Hepatocyte (in vitro differentiated cells): ENCODE measurements around the gene CTTN. TPM values are rescaled to one million over a fixed set of nuclear protein-coding genes. Genes with fewer than 3 reads are reported as not detected.

Experiments used
- DNase-seq: peaks from one replicate; pipeline ENCODE4 v3.0.0-alpha.2; 2016; ENCODE audit warnings: low spot score
- H2AFZ ChIP-seq: fragments of 200-600 bp; sonication (generic); 2 replicates; pipeline ENCODE4 v1.6.0; 2016; ENCODE audit warnings: antibody characterized with exemption, mild to moderate bottlenecking
- H3K27ac ChIP-seq: fragments of 200-600 bp; sonication (generic); 2 replicates; pipeline ENCODE4 v1.5.1; 2016; ENCODE audit warnings: mild to moderate bottlenecking
- H3K27me3 ChIP-seq: fragments of 200-600 bp; sonication (generic); 2 replicates; pipeline ENCODE4 v1.6.1; 2016
- H3K36me3 ChIP-seq: fragments of 200-600 bp; sonication (generic); replicated peaks from 2 replicates; pipeline ENCODE4 v1.5.1; 2016; ENCODE audit warnings: low read depth; ENCODE audit not compliant: insufficient read depth
- H3K4me1 ChIP-seq: fragments of 200-600 bp; sonication (generic); 2 replicates; pipeline ENCODE4 v1.5.1; 2016; ENCODE audit warnings: mild to moderate bottlenecking, moderate library complexity; ENCODE audit not compliant: insufficient read depth
- H3K4me2 ChIP-seq: fragments of 200-600 bp; sonication (generic); 2 replicates; pipeline ENCODE4 v1.6.0; 2016
- H3K4me3 ChIP-seq: fragments of 200-600 bp; sonication (generic); 2 replicates; pipeline ENCODE4 v1.5.1; 2016; ENCODE audit warnings: mild to moderate bottlenecking
- H3K79me2 ChIP-seq: fragments of 200-600 bp; sonication (generic); 2 replicates; pipeline ENCODE4 v1.6.0; 2017; ENCODE audit warnings: mild to moderate bottlenecking
- H3K9me2 ChIP-seq: fragments of 200-600 bp; sonication (generic); replicated peaks from 2 replicates; pipeline ENCODE4 v1.6.0; 2017; ENCODE audit warnings: mild to moderate bottlenecking; ENCODE audit not compliant: insufficient read depth
- H3K9me3 ChIP-seq: fragments of 200-600 bp; sonication (generic); 2 replicates; pipeline ENCODE4 v1.5.1; 2016; ENCODE audit warnings: low read depth, mild to moderate bottlenecking
- H4K20me1 ChIP-seq: fragments of 200-600 bp; sonication (generic); 2 replicates; pipeline ENCODE4 v1.6.0; 2016; ENCODE audit warnings: mild to moderate bottlenecking; ENCODE audit not compliant: insufficient read depth, poor library complexity, severe bottlenecking
- EZH2 ChIP-seq: fragments of 200-600 bp; sonication (generic); IDR thresholded peaks from 2 replicates; pipeline ENCODE4 v1.6.1; 2016; ENCODE audit warnings: antibody characterized with exemption, mild to moderate bottlenecking, borderline replicate concordance
- EZH2phosphoT487 ChIP-seq: fragments of 200-600 bp; sonication (generic); IDR thresholded peaks from one replicate; pipeline ENCODE4 v1.6.1; 2018; ENCODE audit warnings: antibody characterized with exemption, mild to moderate bottlenecking, low read depth, moderate library complexity; ENCODE audit not compliant: unreplicated experiment, severe bottlenecking
- WGBS: methylation state at CpG from one replicate; pipeline ENCODE4 v1.1.6; 2016; ENCODE audit warnings: low lambda C conversion rate; ENCODE audit errors: missing lambda C conversion rate; 5-methylcytosine and 5-hydroxymethylcytosine counted together
- polyA plus RNA-seq: library from polyadenylated mRNA; unstranded; fragments of >200 nt; fragmentation: Nextera tagmentation; extraction: Ambion mirVana; gene quantifications from 2 replicates; pipeline ENCODE4 v1.2.1, GENCODE V29; 2016
- total RNA-seq: library from RNA; depleted of rRNA; stranded (reverse); fragments of >200 nt; gene quantifications from 2 replicates; pipeline ENCODE4 v1.2.3, GENCODE V29; 2014
- TF ChIP-seq, protein P1 (sequence below): fragments of 200-600 bp; sonication (generic); IDR thresholded peaks from 2 replicates; pipeline ENCODE4 v1.5.1; 2016; ENCODE audit warnings: antibody characterized with exemption, mild to moderate bottlenecking; ENCODE audit not compliant: poor library complexity

Gene CTTN
- total and polyA plus RNA-seq, 2 experiments from 2014 or later: 154 to 207 TPM

DNA sequence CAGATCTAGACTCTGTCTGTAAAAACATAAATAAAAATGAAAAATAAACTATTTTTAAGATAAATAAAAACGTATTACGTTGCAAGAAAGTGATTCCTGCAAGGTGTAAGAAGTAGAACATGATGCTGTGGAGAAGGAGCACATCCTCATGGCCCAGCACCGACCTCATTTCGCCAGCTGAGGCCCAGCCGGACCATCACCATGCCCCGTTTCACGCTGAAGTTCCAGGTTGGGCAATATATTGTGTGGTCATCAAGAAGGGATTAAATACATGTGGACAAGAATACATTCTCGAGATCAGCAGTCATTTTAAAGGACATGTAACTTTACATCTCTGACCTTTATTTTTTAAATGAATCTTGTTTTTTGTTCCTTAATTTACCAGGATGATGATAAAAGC lies 20.7 kb upstream of the CTTN start:
- no peaks in the 10 kb centered on the region for H3K27me3 ChIP-seq
- H3K27ac ChIP-seq: no peak overlapping the region
- H3K79me2 ChIP-seq: no peaks in the 10 kb centered on the region
- no peaks in the 10 kb centered on the region for H4K20me1 ChIP-seq
- no peak overlapping the region for H3K4me2 ChIP-seq
- no peaks in the 10 kb centered on the region for H3K9me3 ChIP-seq
- TF ChIP-seq EZH2phosphoT487 (no peak), EZH2 (no peak)
- TF ChIP-seq, protein P1, sequence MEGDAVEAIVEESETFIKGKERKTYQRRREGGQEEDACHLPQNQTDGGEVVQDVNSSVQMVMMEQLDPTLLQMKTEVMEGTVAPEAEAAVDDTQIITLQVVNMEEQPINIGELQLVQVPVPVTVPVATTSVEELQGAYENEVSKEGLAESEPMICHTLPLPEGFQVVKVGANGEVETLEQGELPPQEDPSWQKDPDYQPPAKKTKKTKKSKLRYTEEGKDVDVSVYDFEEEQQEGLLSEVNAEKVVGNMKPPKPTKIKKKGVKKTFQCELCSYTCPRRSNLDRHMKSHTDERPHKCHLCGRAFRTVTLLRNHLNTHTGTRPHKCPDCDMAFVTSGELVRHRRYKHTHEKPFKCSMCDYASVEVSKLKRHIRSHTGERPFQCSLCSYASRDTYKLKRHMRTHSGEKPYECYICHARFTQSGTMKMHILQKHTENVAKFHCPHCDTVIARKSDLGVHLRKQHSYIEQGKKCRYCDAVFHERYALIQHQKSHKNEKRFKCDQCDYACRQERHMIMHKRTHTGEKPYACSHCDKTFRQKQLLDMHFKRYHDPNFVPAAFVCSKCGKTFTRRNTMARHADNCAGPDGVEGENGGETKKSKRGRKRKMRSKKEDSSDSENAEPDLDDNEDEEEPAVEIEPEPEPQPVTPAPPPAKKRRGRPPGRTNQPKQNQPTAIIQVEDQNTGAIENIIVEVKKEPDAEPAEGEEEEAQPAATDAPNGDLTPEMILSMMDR: no peak
- H3K4me3 ChIP-seq: no peak overlapping the region
- no peaks in the 10 kb centered on the region for H3K4me1 ChIP-seq
- no peak overlapping the region for H2AFZ ChIP-seq
- DNase-seq: no peak
- 96% methylated on average over 8 of the region's 8 CpGs for WGBS
- no peaks in the 10 kb centered on the region for H3K9me2 ChIP-seq
- H3K36me3 ChIP-seq: peaks cover 3% of the 10 kb centered on the region

GRCh38 chr11:70378506-70379134 lies 19.7 kb upstream of the CTTN start:
- Histone ChIP-seq H3K4me1 (no peaks in the 10 kb centered on the region), H3K79me2 (no peaks in the 10 kb centered on the region), H3K4me2 (no peak overlapping the region), H3K9me2 (no peaks in the 10 kb centered on the region), H3K36me3 (peaks cover 3% of the 10 kb centered on the region), H3K9me3 (no peaks in the 10 kb centered on the region), H4K20me1 (no peaks in the 10 kb centered on the region), H3K4me3 (no peak overlapping the region), H3K27me3 (no peaks in the 10 kb centered on the region), H2AFZ (no peak overlapping the region), H3K27ac (no peak overlapping the region)
- no peak for DNase-seq
- TF ChIP-seq, protein P1: no peak
- TF ChIP-seq EZH2phosphoT487 (no peak), EZH2 (no peak)
- WGBS: 84% methylated on average over 9 of the region's 9 CpGs

- no peak overlapping the region for H3K4me3 ChIP-seq
- no peaks in the 10 kb centered on the region for H4K20me1 ChIP-seq
- no peak overlapping the region for H3K4me2 ChIP-seq
- no peaks in the 10 kb centered on the region for H3K27me3 ChIP-seq
- H2AFZ ChIP-seq: no peak overlapping the region
- no peaks in the 10 kb centered on the region for H3K36me3 ChIP-seq
- TF ChIP-seq EZH2: no peak
- TF ChIP-seq, protein P1: no peak
- no peak for TF ChIP-seq EZH2phosphoT487
- no peaks in the 10 kb centered on the region for H3K79me2 ChIP-seq
- H3K9me3 ChIP-seq: no peaks in the 10 kb centered on the region
- no peaks in the 10 kb centered on the region for H3K9me2 ChIP-seq
- DNase-seq: no peak
- 97% methylated on average over 8 of the region's 8 CpGs for WGBS
- H3K4me1 ChIP-seq: no peaks in the 10 kb centered on the region
- H3K27ac ChIP-seq: no peak overlapping the region
These were observed 17.0 kb upstream of the CTTN start for GRCh38 chr11:70381350-70381749.
